H1 (cell line): Measurements from ENCODE around the gene AGAP1. TPM values are rescaled to one million over a fixed set of nuclear protein-coding genes. Genes with fewer than 3 reads are reported as not detected.

Source experiments
- BACH1 ChIP-seq: IDR thresholded peaks from 2 replicates; pipeline ENCODE4 v1.6.1; 2012; ENCODE audit warnings: low read length, improper control_type of control experiment
- KDM4A ChIP-seq: IDR thresholded peaks from one replicate; pipeline ENCODE4 v1.7.1; 2012; ENCODE audit warnings: low read depth, mild to moderate bottlenecking, moderate library complexity, low read length, inconsistent platforms; ENCODE audit not compliant: severe bottlenecking
- NRF1 ChIP-seq: IDR thresholded peaks from 2 replicates; pipeline ENCODE4 v1.6.1; 2011; ENCODE audit warnings: mild to moderate bottlenecking, low read depth, low read length, improper control_type of control experiment
- PHF8 ChIP-seq: fragments of 200-600 bp; sonication (generic); conservative IDR thresholded peaks from 2 replicates; pipeline ENCODE4 v1.7.1; 2012; ENCODE audit warnings: low read depth, mild to moderate bottlenecking, inconsistent platforms, low read length, moderate library complexity
- RAD21 ChIP-seq, 2 experiments: IDR thresholded peaks in 1 of 2; conservative IDR thresholded peaks in 1 of 2; 2 replicates each; pipeline ENCODE4 v1.6.1; 2011; ENCODE audit warnings: low read depth in 2 of 2, low read length in 2 of 2, improper control_type of control experiment in 1 of 2, inconsistent platforms in 1 of 2, mild to moderate bottlenecking in 1 of 2, moderate library complexity in 1 of 2
- RFX5 ChIP-seq: IDR thresholded peaks from 2 replicates; pipeline ENCODE4 v1.6.1; 2011; ENCODE audit warnings: low read depth, low read length, improper control_type of control experiment, borderline replicate concordance
- RNF2 ChIP-seq: fragments of 200-900, 300-1000 bp; sonication (generic); IDR thresholded peaks from 2 replicates; pipeline ENCODE4 v1.7.1; 2016; ENCODE audit warnings: borderline replicate concordance, low read depth, mild to moderate bottlenecking, antibody characterized with exemption, low read length; ENCODE audit not compliant: poor library complexity, severe bottlenecking; ENCODE audit errors: missing control alignments
- RXRA ChIP-seq: IDR thresholded peaks from 2 replicates; pipeline ENCODE4 v1.6.1; 2011; ENCODE audit warnings: low read depth, mild to moderate bottlenecking, low read length, moderate library complexity; ENCODE audit not compliant: insufficient read depth
- SAP30 ChIP-seq: fragments of 300-600 bp; sonication (generic); IDR thresholded peaks from 2 replicates; pipeline ENCODE4 v1.7.1; 2012; ENCODE audit warnings: low read length, moderate library complexity, mild to moderate bottlenecking, inconsistent platforms; ENCODE audit not compliant: insufficient read depth, insufficient replicate concordance
- TEAD4 ChIP-seq: IDR thresholded peaks from 2 replicates; pipeline ENCODE4 v1.6.1; 2012; ENCODE audit warnings: low read depth, low read length, inconsistent platforms, mixed read lengths
- polyA plus RNA-seq, 7 experiments: library from polyadenylated mRNA; depleted of rRNA in 3 of 7; stranded (reverse) in 5 of 7; unstranded in 2 of 7; fragments of >200 nt in 5 of 7; fragments of 200-250 nt in 2 of 7; gene quantifications; 1 replicate in 5 of 7; 2 replicates in 1 of 7; 4 replicates in 1 of 7; pipeline versions ENCODE4 v1.2.1 to v1.2.3, GENCODE V29; 2011 to 2013; ENCODE audit warnings: missing spikeins in 2 of 7, mixed read lengths in 2 of 7
- total RNA-seq: library from RNA; stranded (reverse); fragmentation: NEBNext Ultra II Directional; extraction: Animal tissue kit (Norgen Biotek cat#: 25700); gene quantifications from 2 replicates; pipeline ENCODE4 v1.2.1, GENCODE V29; 2021

AGAP1 gene
- total and polyA plus RNA-seq, 2 of the 8 experiments (the other 6 are each of a cell fraction or from before 2014, with no cell fraction given), result 18.1 to 39.4 TPM

- TF ChIP-seq RAD21 (IDR thresholded peaks at IDR 0.05 in 1 of 2, conservative IDR thresholded peaks at IDR 0.05 in 1 of 2; ENCODE audit: low read depth in 2 of 2, low read length in 2 of 2) (no peak), KDM4A (no peak), RNF2 (no peak), PHF8 (no peak), SAP30 (no peak), RFX5 (no peak), RXRA (no peak), BACH1 (no peak), TEAD4 (no peak), NRF1 (no peak)
Measured at GRCh38 chr2:235582081-235582686, 88.3 kb downstream of the AGAP1 start (continued).
